ENCODE measurements around the gene MT3. TPM values are rescaled to one million over a fixed set of nuclear protein-coding genes. Genes with fewer than 3 reads are reported as not detected.

The MT3 gene
- total and polyA plus RNA-seq, 2 of the 8 experiments (the other 6 are each of a cell fraction or from before 2014, with no cell fraction given), result 0.17 TPM; not detected in 1

DNA sequence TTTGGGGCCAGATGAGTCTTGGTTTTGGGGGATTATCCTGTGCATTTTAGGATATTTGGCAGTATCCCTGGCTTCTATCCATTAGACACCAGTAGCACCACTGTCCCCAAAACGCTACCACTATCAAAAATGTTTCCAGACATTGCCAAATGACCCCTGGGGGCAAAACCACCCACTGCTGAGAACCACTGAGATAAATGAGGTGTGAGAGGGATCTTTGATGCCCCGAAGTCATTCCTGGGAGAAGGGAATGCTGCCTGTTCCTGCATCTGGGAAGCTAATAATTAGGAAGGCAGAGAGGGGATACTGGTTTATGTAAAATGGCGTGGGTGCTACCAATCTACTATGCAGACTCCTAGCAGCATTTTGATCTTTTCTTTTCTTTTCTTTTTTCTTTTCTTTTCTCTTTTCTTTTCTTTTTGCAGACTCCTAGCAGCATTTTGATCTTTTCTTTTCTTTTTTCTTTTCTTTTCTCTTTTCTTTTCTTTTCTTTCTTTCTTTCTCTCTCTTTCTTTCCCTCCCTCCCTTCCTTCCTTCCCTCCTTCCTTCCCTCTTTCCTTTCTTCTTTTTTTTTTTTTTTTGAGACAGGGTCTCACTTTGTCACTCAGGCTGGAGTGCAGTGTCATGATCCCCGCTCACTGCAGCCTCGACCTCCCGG lies 8.8 kb upstream of the MT3 start:
- Histone ChIP-seq H2AK5ac (ENCODE audit: low read depth, low read length) (no peak overlapping the region), H3K36me3 (ENCODE audit: control insufficient read depth in 2 of 4, insufficient read depth in 4 of 4, low read length in 3 of 4) (no peaks in the 10 kb centered on the region), H4K20me1 (replicated peaks in 1 of 2; ENCODE audit: control insufficient read depth in 1 of 2, insufficient read depth in 2 of 2, low read length in 2 of 2) (no peaks in the 10 kb centered on the region), H3K23ac (ENCODE audit: insufficient read length) (no peak overlapping the region), H3K27me3 (replicated peaks in 1 of 4; ENCODE audit: control insufficient read depth in 3 of 4, extremely low read depth in 1 of 4, insufficient read depth in 3 of 4, low read length in 3 of 4) (no peaks in the 10 kb centered on the region; a peak in 2 of 7 replicates), H3K9ac (replicated peaks in 1 of 4; ENCODE audit: extremely low read depth in 1 of 4, low read depth in 3 of 4, low read length in 3 of 4) (no peak overlapping the region), H2BK120ac (replicated peaks; ENCODE audit: low read depth, low read length) (no peak overlapping the region), H3K56ac (replicated peaks; ENCODE audit: insufficient read length, low read depth, low read length) (no peak overlapping the region), H3K23me2 (ENCODE audit: low read depth, low read length) (no peaks in the 10 kb centered on the region), H2BK5ac (ENCODE audit: low read depth, low read length) (no peak overlapping the region), H3K4me1 (replicated peaks in 1 of 4; ENCODE audit: control insufficient read depth in 3 of 4, insufficient read depth in 4 of 4, low read length in 3 of 4) (no peaks in the 10 kb centered on the region), H3K4me2 (ENCODE audit: insufficient read depth in 1 of 2, low read depth in 2 of 2, low read length in 2 of 2) (no peak overlapping the region), H2BK15ac (ENCODE audit: low read length) (no peak overlapping the region), H3K79me1 (ENCODE audit: low read depth, low read length) (no peaks in the 10 kb centered on the region), H2AFZ (ENCODE audit: low read length) (no peak overlapping the region), H3K27ac (ENCODE audit: low read depth, low read length) (no peak overlapping the region), H3K9me3 (ENCODE audit: insufficient read depth in 2 of 2, low read depth in 1 of 2, low read length in 1 of 2) (peaks cover 4 to 6% of the 10 kb centered on the region in 2 experiments; a peak in 2 of 4 replicates), H3K4ac (replicated peaks; ENCODE audit: insufficient read length, low read depth, low read length) (no peak overlapping the region), H4K91ac (replicated peaks; ENCODE audit: insufficient read length, low read length) (no peak overlapping the region), H4K8ac (ENCODE audit: extremely low read depth, insufficient read depth, low read length) (no peak overlapping the region), H3K14ac (ENCODE audit: insufficient read length) (no peak overlapping the region), H4K5ac (ENCODE audit: insufficient read length, low read depth, low read length) (no peak overlapping the region), H3K79me2 (ENCODE audit: control insufficient read depth in 1 of 2, insufficient read depth in 2 of 2, low read length in 2 of 2) (no peaks in the 10 kb centered on the region), H3K4me3 (ENCODE audit: extremely low read depth in 1 of 4, insufficient read depth in 2 of 4, low read depth in 3 of 4, low read length in 4 of 4) (no peak overlapping the region), H2BK12ac (ENCODE audit: low read depth, low read length) (no peak overlapping the region), H2BK20ac (ENCODE audit: low read length) (no peak overlapping the region), H3K18ac (ENCODE audit: extremely low read depth, low read length) (no peak overlapping the region)
- no peak for FAIRE-seq
- ChIA-PET POLR2A (ENCODE audit: partially characterized antibody) (interaction anchor here (0.6 kb wide), 1 partner anchor 126 kb away, joined by 3 read pairs; no protein-coding TSS in a partner anchor), CTCF (ENCODE audit: partially characterized antibody) (interaction anchor here (0.5 to 0.7 kb wide), 3 partner anchors 62 to 1871 kb away, joined by 3 to 4 read pairs (median 4); no protein-coding TSS in a partner anchor)
- 82% methylated on average over 6 of the region's 6 CpGs; no CpG with 5 or more reads in 1 of the 2 experiments for WGBS, 2 experiments (ENCODE audit: extremely low coverage in 1 of 2, insufficient coverage in 1 of 2, insufficient read length in 1 of 2, insufficient replicate concordance in 2 of 2, low coverage in 1 of 2, low lambda C conversion rate in 2 of 2, missing lambda C conversion rate in 1 of 2)
- no peak for DNase-seq (ENCODE audit: low read depth in 1 of 2, low spot score in 2 of 2)
- no peak for TF ChIP-seq SAP30 (IDR thresholded peaks at IDR 0.05; ENCODE audit: insufficient read depth, insufficient replicate concordance, low read length)
- TF ChIP-seq, protein P1, sequence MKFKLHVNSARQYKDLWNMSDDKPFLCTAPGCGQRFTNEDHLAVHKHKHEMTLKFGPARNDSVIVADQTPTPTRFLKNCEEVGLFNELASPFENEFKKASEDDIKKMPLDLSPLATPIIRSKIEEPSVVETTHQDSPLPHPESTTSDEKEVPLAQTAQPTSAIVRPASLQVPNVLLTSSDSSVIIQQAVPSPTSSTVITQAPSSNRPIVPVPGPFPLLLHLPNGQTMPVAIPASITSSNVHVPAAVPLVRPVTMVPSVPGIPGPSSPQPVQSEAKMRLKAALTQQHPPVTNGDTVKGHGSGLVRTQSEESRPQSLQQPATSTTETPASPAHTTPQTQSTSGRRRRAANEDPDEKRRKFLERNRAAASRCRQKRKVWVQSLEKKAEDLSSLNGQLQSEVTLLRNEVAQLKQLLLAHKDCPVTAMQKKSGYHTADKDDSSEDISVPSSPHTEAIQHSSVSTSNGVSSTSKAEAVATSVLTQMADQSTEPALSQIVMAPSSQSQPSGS (IDR thresholded peaks at IDR 0.05; ENCODE audit: low read length), result no peak
- no peak for TF ChIP-seq HDAC2 (IDR thresholded peaks at IDR 0.05; ENCODE audit: borderline replicate concordance in 1 of 2, low read depth in 2 of 2, low read length in 2 of 2)
- no peak for TF ChIP-seq HDAC6 (IDR thresholded peaks at IDR 0.05; ENCODE audit: low read depth, low read length)
- no peak for TF ChIP-seq CREB1 (IDR thresholded peaks at IDR 0.05)
- TF ChIP-seq CHD2 (IDR thresholded peaks at IDR 0.05; ENCODE audit: low read length), result no peak
- TF ChIP-seq, protein P2, sequence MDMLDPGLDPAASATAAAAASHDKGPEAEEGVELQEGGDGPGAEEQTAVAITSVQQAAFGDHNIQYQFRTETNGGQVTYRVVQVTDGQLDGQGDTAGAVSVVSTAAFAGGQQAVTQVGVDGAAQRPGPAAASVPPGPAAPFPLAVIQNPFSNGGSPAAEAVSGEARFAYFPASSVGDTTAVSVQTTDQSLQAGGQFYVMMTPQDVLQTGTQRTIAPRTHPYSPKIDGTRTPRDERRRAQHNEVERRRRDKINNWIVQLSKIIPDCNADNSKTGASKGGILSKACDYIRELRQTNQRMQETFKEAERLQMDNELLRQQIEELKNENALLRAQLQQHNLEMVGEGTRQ (IDR thresholded peaks at IDR 0.05; ENCODE audit: low read length), result no peak
- TF ChIP-seq BCL11A (IDR thresholded peaks at IDR 0.05; ENCODE audit: low read depth in 2 of 2, low read length in 2 of 2), result no peak
- TF ChIP-seq POU5F1 (IDR thresholded peaks at IDR 0.05; ENCODE audit: low read depth, low read length), result no peak
- TF ChIP-seq NANOG (IDR thresholded peaks at IDR 0.05; ENCODE audit: insufficient read depth, low read depth, low read length, poor library complexity, severe bottlenecking), result no peak

Data from H1 (cell line).